ENCODE results near the gene ZNF264. TPM values are rescaled to one million over a fixed set of nuclear protein-coding genes. Genes with fewer than 3 reads are reported as not detected.

Gene ZNF264
- total RNA-seq (10 to 100 TPM; 26.6 to 27.8 TPM), polyA plus RNA-seq (13.0 TPM)

- H3K4me3 ChIP-seq (ENCODE audit: low read length), result peak within 1 kb of the TSS; percentile 91
- peaks cover 25 to 64% (median 61%) of the 10 kb centered on the region in 3 donors for H3K36me3 Mint-ChIP-seq
- H3K27me3 Mint-ChIP-seq, result peaks cover 8 to 13% of the 10 kb centered on the region in 2 donors
- H3K36me3 ChIP-seq (ENCODE audit: insufficient read depth, low read length), result peaks cover 18% of the 10 kb centered on the region
- ChIA-PET CTCF (interaction anchor here (1.2 kb wide), 1 partner anchor 798 kb away, joined by 3 read pairs; the partner anchor contains the start of gene ZNF582), POLR2A (interaction anchor here (0.5 to 0.7 kb wide), 2 partner anchors 992 to 1114 kb away, joined by 3 read pairs; partner anchors contain the start of genes ERVK3-1 and ZNF274)
- H3K4me3 Mint-ChIP-seq, result peak within 1 kb of the TSS; percentile 90 to 100 (median 94)
- peaks cover 3% of the 10 kb centered on the region for H3K9me3 ChIP-seq (ENCODE audit: low read length)
- H3K27ac Mint-ChIP-seq, result peak within 1 kb of the TSS; percentile 94 to 99 (median 97)
- peaks cover 25% of the 10 kb centered on the region for H3K4me1 ChIP-seq (ENCODE audit: insufficient read depth, low read length)
- no peaks in the 10 kb centered on the region for H3K27me3 ChIP-seq (ENCODE audit: insufficient read depth, low read length, poor library complexity, severe bottlenecking)
- peaks cover 7 to 35% (median 22%) of the 10 kb centered on the region in 5 donors for H3K9me3 Mint-ChIP-seq
- peak; percentile 81 to 91 (median 86) for DNase-seq
- H3K4me1 Mint-ChIP-seq, result peaks cover 33 to 48% (median 46%) of the 10 kb centered on the region in 3 donors
- peak within 1 kb of the TSS; percentile 86 for H3K27ac ChIP-seq (ENCODE audit: low read depth, low read length)
Measured at GRCh38 chr19:57191141-57192076, at the start of gene ZNF264. Gene ZNF264, plus strand, starts transcription at chr19:57191500. Its CDS starts 414 bp downstream, at chr19:57191914.

- DNase-seq, result no peak
- Mint-ChIP-seq H3K27me3 (peaks cover 7 to 8% of the 10 kb centered on the region in 2 donors), H3K4me3 (no peak overlapping the region), H3K27ac (no peak overlapping the region), H3K9me3 (peaks cover 0 to 42% (median 27%) of the 10 kb centered on the region in 5 donors), H3K36me3 (peaks cover 0 to 3% (median 0%) of the 10 kb centered on the region in 3 donors), H3K4me1 (no peaks in the 10 kb centered on the region)
- no peaks in the 10 kb centered on the region for H3K9me3 ChIP-seq (ENCODE audit: low read length)
- H3K4me3 ChIP-seq (ENCODE audit: low read length), result no peak overlapping the region
- no peak overlapping the region for H3K27ac ChIP-seq (ENCODE audit: low read depth, low read length)
- no peaks in the 10 kb centered on the region for H3K4me1 ChIP-seq (ENCODE audit: insufficient read depth, low read length)
- CTCF ChIA-PET, result interaction anchor here (0.8 kb wide), 1 partner anchor 15 kb away, joined by 3 read pairs; no protein-coding TSS in a partner anchor
- no peaks in the 10 kb centered on the region for H3K27me3 ChIP-seq (ENCODE audit: insufficient read depth, low read length, poor library complexity, severe bottlenecking)
- POLR2A ChIA-PET, result no interaction called here
- H3K36me3 ChIP-seq (ENCODE audit: insufficient read depth, low read length), result no peaks in the 10 kb centered on the region
Measured at GRCh38 chr19:57141699-57142098, 49.6 kb upstream of the ZNF264 start.

- no peaks in the 10 kb centered on the region for H3K9me3 ChIP-seq (ENCODE audit: low read length)
- DNase-seq, result no peak
- no peaks in the 10 kb centered on the region for H3K4me1 ChIP-seq (ENCODE audit: insufficient read depth, low read length)
- peaks cover 0 to 8% (median 2%) of the 10 kb centered on the region in 3 donors for H3K36me3 Mint-ChIP-seq
- no peaks in the 10 kb centered on the region for H3K27me3 ChIP-seq (ENCODE audit: insufficient read depth, low read length, poor library complexity, severe bottlenecking)
- H3K27ac ChIP-seq (ENCODE audit: low read depth, low read length), result no peak overlapping the region
- no peaks in the 10 kb centered on the region for H3K36me3 ChIP-seq (ENCODE audit: insufficient read depth, low read length)
- CTCF ChIA-PET, result no interaction called here
- H3K27ac Mint-ChIP-seq, result no peak overlapping the region
- H3K4me1 Mint-ChIP-seq, result no peaks in the 10 kb centered on the region
- H3K4me3 ChIP-seq (ENCODE audit: low read length), result no peak overlapping the region
- POLR2A ChIA-PET, result no interaction called here
- no peak overlapping the region for H3K4me3 Mint-ChIP-seq
- peaks cover 5 to 14% of the 10 kb centered on the region in 2 donors for H3K27me3 Mint-ChIP-seq
- H3K9me3 Mint-ChIP-seq, result peaks cover 0 to 22% (median 9%) of the 10 kb centered on the region in 5 donors
Measured at GRCh38 chr19:57152921-57153320, 38.4 kb upstream of the ZNF264 start.

- CTCF ChIA-PET, result no interaction called here
Measured at GRCh38 chr19:57161985-57162539, 29.2 kb upstream of the ZNF264 start.

GRCh38 chr19:57165846-57166245 lies 25.5 kb upstream of the ZNF264 start:
- no peaks in the 10 kb centered on the region for H3K27me3 ChIP-seq (ENCODE audit: insufficient read depth, low read length, poor library complexity, severe bottlenecking)
- no peaks in the 10 kb centered on the region for H3K36me3 ChIP-seq (ENCODE audit: insufficient read depth, low read length)
- ChIA-PET CTCF (no interaction called here), POLR2A (no interaction called here)
- H3K4me1 ChIP-seq (ENCODE audit: insufficient read depth, low read length), result no peaks in the 10 kb centered on the region
- H3K27ac Mint-ChIP-seq, result no peak overlapping the region
- H3K36me3 Mint-ChIP-seq, result peaks cover 0 to 9% (median 0%) of the 10 kb centered on the region in 3 donors
- H3K27ac ChIP-seq (ENCODE audit: low read depth, low read length), result no peak overlapping the region
- no peak for DNase-seq
- no peak overlapping the region for H3K4me3 Mint-ChIP-seq
- no peaks in the 10 kb centered on the region for H3K9me3 ChIP-seq (ENCODE audit: low read length)
- H3K27me3 Mint-ChIP-seq, result peaks cover 2 to 3% of the 10 kb centered on the region in 2 donors
- H3K9me3 Mint-ChIP-seq, result peaks cover 0 to 24% (median 8%) of the 10 kb centered on the region in 5 donors
- H3K4me1 Mint-ChIP-seq, result no peaks in the 10 kb centered on the region
- no peak overlapping the region for H3K4me3 ChIP-seq (ENCODE audit: low read length)

More at GRCh38 chr19:57161985-57162539, 29.2 kb upstream of the ZNF264 start:
- Mint-ChIP-seq H3K36me3 (peaks cover 0 to 9% (median 0%) of the 10 kb centered on the region in 3 donors), H3K27ac (no peak overlapping the region), H3K27me3 (peaks cover 2 to 11% of the 10 kb centered on the region in 2 donors), H3K4me3 (no peak overlapping the region), H3K9me3 (peaks cover 0 to 39% (median 11%) of the 10 kb centered on the region in 5 donors), H3K4me1 (no peaks in the 10 kb centered on the region)
- no peaks in the 10 kb centered on the region for H3K4me1 ChIP-seq (ENCODE audit: insufficient read depth, low read length)
- no peak for DNase-seq
- H3K27me3 ChIP-seq (ENCODE audit: insufficient read depth, low read length, poor library complexity, severe bottlenecking), result no peaks in the 10 kb centered on the region
- no peaks in the 10 kb centered on the region for H3K36me3 ChIP-seq (ENCODE audit: insufficient read depth, low read length)
- H3K27ac ChIP-seq (ENCODE audit: low read depth, low read length), result no peak overlapping the region
- no peak overlapping the region for H3K4me3 ChIP-seq (ENCODE audit: low read length)
- no peaks in the 10 kb centered on the region for H3K9me3 ChIP-seq (ENCODE audit: low read length)
- POLR2A ChIA-PET, result no interaction called here

GRCh38 chr19:57167385-57167784 lies 23.9 kb upstream of the ZNF264 start, which contains the start of gene DUXA:
Gene DUXA, minus strand, starts transcription at chr19:57167485. Its CDS starts 42 bp downstream, at chr19:57167443.
- Histone ChIP-seq H3K36me3 (ENCODE audit: insufficient read depth, low read length) (no peaks in the 10 kb centered on the region), H3K27me3 (ENCODE audit: insufficient read depth, low read length, poor library complexity, severe bottlenecking) (no peaks in the 10 kb centered on the region), H3K4me3 (ENCODE audit: low read length) (no peak within 1 kb of the TSS), H3K4me1 (ENCODE audit: insufficient read depth, low read length) (no peaks in the 10 kb centered on the region), H3K9me3 (ENCODE audit: low read length) (no peaks in the 10 kb centered on the region), H3K27ac (ENCODE audit: low read depth, low read length) (no peak within 1 kb of the TSS)
- Mint-ChIP-seq H3K9me3 (peaks cover 0 to 30% (median 8%) of the 10 kb centered on the region in 5 donors), H3K27me3 (peaks cover 3 to 5% of the 10 kb centered on the region in 2 donors), H3K4me1 (peaks cover 7 to 9% (median 9%) of the 10 kb centered on the region in 3 donors), H3K4me3 (peak within 1 kb of the TSS in 1 of 7 donors; percentile 15), H3K36me3 (peaks cover 0 to 11% (median 2%) of the 10 kb centered on the region in 3 donors), H3K27ac (no peak within 1 kb of the TSS)
- ChIA-PET CTCF (no interaction called here), POLR2A (no interaction called here)
- no peak for DNase-seq

GRCh38 chr19:57171551-57172081 lies 19.7 kb upstream of the ZNF264 start:
- CTCF ChIA-PET, result interaction anchor here (0.8 kb wide), 1 partner anchor 67 kb away, joined by 3 read pairs; no protein-coding TSS in a partner anchor
- H3K4me3 Mint-ChIP-seq, result peak overlapping the region; percentile 22 to 86 (median 82)
- peaks cover 0 to 3% of the 10 kb centered on the region in 2 donors for H3K27me3 Mint-ChIP-seq
- Histone ChIP-seq H3K4me1 (ENCODE audit: insufficient read depth, low read length) (no peaks in the 10 kb centered on the region), H3K27me3 (ENCODE audit: insufficient read depth, low read length, poor library complexity, severe bottlenecking) (no peaks in the 10 kb centered on the region), H3K4me3 (ENCODE audit: low read length) (peak overlapping the region; percentile 31), H3K9me3 (ENCODE audit: low read length) (no peaks in the 10 kb centered on the region), H3K36me3 (ENCODE audit: insufficient read depth, low read length) (no peaks in the 10 kb centered on the region), H3K27ac (ENCODE audit: low read depth, low read length) (no peak overlapping the region)
- H3K9me3 Mint-ChIP-seq, result peaks cover 17 to 41% (median 21%) of the 10 kb centered on the region in 5 donors
- peaks cover 2 to 17% (median 3%) of the 10 kb centered on the region in 3 donors for H3K36me3 Mint-ChIP-seq
- H3K27ac Mint-ChIP-seq, result peak overlapping the region in 7 of 8 donors; percentile 35 to 89 (median 84)
- H3K4me1 Mint-ChIP-seq, result peaks cover 12 to 19% (median 16%) of the 10 kb centered on the region in 3 donors
- DNase-seq, result peak; percentile 16 to 73 (median 45)
- POLR2A ChIA-PET, result interaction anchor here (0.6 kb wide), 1 partner anchor 714 kb away, joined by 5 read pairs; no protein-coding TSS in a partner anchor
